ENCODE data around the gene KIRREL3. TPM values are rescaled to one million over a fixed set of nuclear protein-coding genes. Genes with fewer than 3 reads are reported as not detected.

The KIRREL3 gene
- total RNA-seq, 4 donors from 2014 or later = 0.19 TPM; not detected in 3

GRCh38 chr11:126917531-126918204, 82.9 kb downstream of the KIRREL3 start:
- no peak for TF ChIP-seq POLR2A (IDR thresholded peaks at IDR 0.05)
- no peak for TF ChIP-seq CTCF (IDR thresholded peaks at IDR 0.05)
- no peaks in the 10 kb centered on the region for H3K27me3 ChIP-seq
- no peaks in the 10 kb centered on the region for H3K36me3 ChIP-seq
- no peak overlapping the region for H3K27ac ChIP-seq
- no peak for DNase-seq
- H3K4me3 ChIP-seq = no peak overlapping the region
- 46 to 64% methylated on average over 9 of the region's 9 CpGs for WGBS, 2 donors
- intact Hi-C loops (cut with DNase I) = no loop called here
- H3K4me1 ChIP-seq = no peaks in the 10 kb centered on the region
- no peaks in the 10 kb centered on the region for H3K9me3 ChIP-seq

GRCh38 chr11:126915430-126915829, 85.1 kb downstream of the KIRREL3 start:
- Histone ChIP-seq H3K36me3 (no peaks in the 10 kb centered on the region), H3K27ac (no peak overlapping the region), H3K4me3 (no peak overlapping the region), H3K4me1 (no peaks in the 10 kb centered on the region), H3K9me3 (no peaks in the 10 kb centered on the region), H3K27me3 (no peaks in the 10 kb centered on the region)
- intact Hi-C loops (cut with DNase I) = no loop called here
- TF ChIP-seq POLR2A (IDR thresholded peaks at IDR 0.05) (no peak), CTCF (IDR thresholded peaks at IDR 0.05) (no peak)
- no peak for DNase-seq
- 71 to 76% methylated on average over 4 of the region's 4 CpGs for WGBS, 2 donors

GRCh38 chr11:126914941-126915340, 85.6 kb downstream of the KIRREL3 start:
- no peaks in the 10 kb centered on the region for H3K4me1 ChIP-seq
- no peaks in the 10 kb centered on the region for H3K36me3 ChIP-seq
- 52 to 87% methylated on average over 1 of the region's 1 CpG for WGBS, 2 donors
- no peak overlapping the region for H3K4me3 ChIP-seq
- H3K9me3 ChIP-seq = no peaks in the 10 kb centered on the region
- H3K27ac ChIP-seq = no peak overlapping the region
- H3K27me3 ChIP-seq = no peaks in the 10 kb centered on the region
- TF ChIP-seq POLR2A (IDR thresholded peaks at IDR 0.05) (no peak), CTCF (IDR thresholded peaks at IDR 0.05) (no peak)
- intact Hi-C loops (cut with DNase I) = no loop called here
- no peak for DNase-seq

GRCh38 chr11:126914166-126914565, 86.4 kb downstream of the KIRREL3 start:
- H3K36me3 ChIP-seq = no peaks in the 10 kb centered on the region
- no peak overlapping the region for H3K27ac ChIP-seq
- TF ChIP-seq POLR2A (IDR thresholded peaks at IDR 0.05) = no peak
- intact Hi-C loops (cut with DNase I) = no loop called here
- no peaks in the 10 kb centered on the region for H3K27me3 ChIP-seq
- no peak for DNase-seq
- no peaks in the 10 kb centered on the region for H3K9me3 ChIP-seq
- no peaks in the 10 kb centered on the region for H3K4me1 ChIP-seq
- WGBS, 2 donors = 0 to 36% methylated on average over 1 of the region's 1 CpG
- H3K4me3 ChIP-seq = no peak overlapping the region

- H3K27me3 ChIP-seq = no peaks in the 10 kb centered on the region
- intact Hi-C loops (cut with DNase I) = no loop called here
- H3K36me3 ChIP-seq = no peaks in the 10 kb centered on the region
- H3K4me1 ChIP-seq = no peaks in the 10 kb centered on the region
- no peak overlapping the region for H3K27ac ChIP-seq
- TF ChIP-seq POLR2A (IDR thresholded peaks at IDR 0.05) (no peak), CTCF (IDR thresholded peaks at IDR 0.05) (no peak)
- H3K4me3 ChIP-seq = no peak overlapping the region
- WGBS, 2 donors = 47 to 76% methylated on average over 2 of the region's 2 CpGs
- H3K9me3 ChIP-seq = no peaks in the 10 kb centered on the region
- DNase-seq = no peak
Observed at GRCh38 chr11:126904520-126904919, 96.0 kb downstream of the KIRREL3 start.

- Histone ChIP-seq H3K4me3 (no peak overlapping the region), H3K9me3 (no peaks in the 10 kb centered on the region), H3K27me3 (no peaks in the 10 kb centered on the region), H3K36me3 (no peaks in the 10 kb centered on the region), H3K27ac (no peak overlapping the region), H3K4me1 (no peaks in the 10 kb centered on the region)
- no peak for TF ChIP-seq CTCF (IDR thresholded peaks at IDR 0.05)
- no peak for TF ChIP-seq POLR2A (IDR thresholded peaks at IDR 0.05)
- intact Hi-C loops (cut with DNase I) = no loop called here
- no peak for DNase-seq
- WGBS, 2 donors = 29 to 61% methylated on average over 1 to 2 of the region's 3 CpGs
Observed at GRCh38 chr11:126901783-126902182, 98.8 kb downstream of the KIRREL3 start.

Measured in esophagus squamous epithelium (tissue), 5 donors.